GM04503 (cell line): ENCODE measurements around the gene FAF2.
"Not testable (repeated sequence)": the region's sequence is repeated elsewhere in the genome, so short reads cannot be mapped to it uniquely, and the experiment has no call there.

Experiments
- DNase-seq: peaks from one replicate; pipeline ENCODE4 v3.0.0-alpha.2; 2012; ENCODE audit warnings: low read depth

The FAF2 gene

DNA sequence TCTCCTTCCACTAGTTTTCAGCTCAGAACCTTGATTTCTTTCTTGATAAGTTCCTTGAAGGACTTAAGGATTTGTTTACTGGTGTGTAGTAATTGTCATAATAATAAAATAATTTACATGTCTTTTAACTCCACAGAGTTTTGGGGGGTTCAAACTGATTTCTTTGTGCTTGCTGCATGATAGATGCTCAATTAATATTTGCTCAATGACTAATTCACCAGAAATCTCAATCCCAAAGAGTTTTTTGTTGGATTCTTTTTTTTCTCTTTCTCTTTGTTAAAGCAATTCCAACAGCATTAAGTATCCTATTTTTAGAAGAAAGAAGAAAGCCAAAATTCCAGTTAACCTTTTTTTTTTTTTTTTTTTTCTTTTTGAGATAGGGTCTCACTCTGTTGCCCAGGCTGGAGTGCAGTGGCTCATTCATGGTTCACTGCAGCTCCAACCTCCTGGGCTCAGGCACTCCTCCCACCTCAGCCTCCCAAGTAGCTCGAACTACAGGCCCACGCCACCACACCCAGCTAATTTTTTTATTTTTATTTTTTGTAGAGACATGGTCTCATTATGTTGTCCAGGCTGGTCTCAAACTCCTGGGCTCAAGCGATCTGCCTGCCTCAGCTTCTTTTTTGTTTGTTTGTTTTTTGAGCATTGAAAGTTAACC is 10.8 kb downstream of the FAF2 start:
- DNase-seq, result no peak

DNA sequence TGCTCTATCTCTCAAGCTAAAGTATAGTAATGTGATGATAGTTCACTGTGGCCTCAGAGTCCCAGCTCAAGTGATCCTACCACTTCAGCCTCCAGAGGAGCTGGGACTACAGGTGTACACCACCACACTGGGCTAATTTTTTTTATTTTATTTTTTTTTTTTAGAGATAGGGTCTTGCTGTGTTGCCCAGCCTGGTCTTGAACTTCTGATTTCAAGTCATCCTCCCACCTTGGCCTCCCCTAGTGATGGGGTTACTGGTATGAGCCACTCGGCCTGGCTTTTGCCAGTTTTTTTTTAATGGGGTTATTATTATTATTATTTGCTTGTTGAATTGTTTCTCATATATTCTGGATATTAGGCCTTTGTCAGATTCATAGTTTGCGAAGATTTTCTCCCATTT is 13.2 kb downstream of the FAF2 start:
- no peak for DNase-seq

DNA sequence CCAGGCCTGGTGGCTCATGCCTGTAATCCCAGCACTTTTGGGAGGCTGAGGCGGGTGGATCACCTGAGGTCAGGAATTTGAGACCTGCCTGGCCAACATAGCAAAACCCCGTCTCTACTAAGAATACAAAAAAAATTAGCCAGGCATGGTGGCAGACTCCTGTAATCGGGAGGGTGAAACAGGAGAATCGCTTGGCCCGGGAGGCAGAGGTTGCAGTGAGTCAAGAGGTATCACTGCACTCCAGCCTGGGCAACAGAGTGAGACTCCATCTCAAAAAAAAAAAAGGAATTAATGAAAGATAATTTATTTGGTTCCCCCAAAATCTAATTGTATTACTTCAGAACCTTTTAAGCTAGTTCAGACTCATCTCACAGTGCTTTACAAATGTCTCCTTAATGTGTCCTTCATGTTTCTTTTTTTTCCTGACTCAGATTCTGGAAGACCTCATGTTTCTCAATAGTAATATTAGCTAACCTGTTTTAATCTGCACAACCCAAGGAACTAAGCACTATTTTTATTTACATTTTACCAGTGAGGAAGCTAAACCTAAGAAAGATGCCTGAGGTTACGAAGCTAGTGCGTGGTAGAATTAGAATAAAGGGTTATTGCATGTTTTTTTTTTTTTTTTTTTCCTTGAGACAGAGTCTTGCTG is 15.1 kb downstream of the FAF2 start:
- no peak for DNase-seq

DNA sequence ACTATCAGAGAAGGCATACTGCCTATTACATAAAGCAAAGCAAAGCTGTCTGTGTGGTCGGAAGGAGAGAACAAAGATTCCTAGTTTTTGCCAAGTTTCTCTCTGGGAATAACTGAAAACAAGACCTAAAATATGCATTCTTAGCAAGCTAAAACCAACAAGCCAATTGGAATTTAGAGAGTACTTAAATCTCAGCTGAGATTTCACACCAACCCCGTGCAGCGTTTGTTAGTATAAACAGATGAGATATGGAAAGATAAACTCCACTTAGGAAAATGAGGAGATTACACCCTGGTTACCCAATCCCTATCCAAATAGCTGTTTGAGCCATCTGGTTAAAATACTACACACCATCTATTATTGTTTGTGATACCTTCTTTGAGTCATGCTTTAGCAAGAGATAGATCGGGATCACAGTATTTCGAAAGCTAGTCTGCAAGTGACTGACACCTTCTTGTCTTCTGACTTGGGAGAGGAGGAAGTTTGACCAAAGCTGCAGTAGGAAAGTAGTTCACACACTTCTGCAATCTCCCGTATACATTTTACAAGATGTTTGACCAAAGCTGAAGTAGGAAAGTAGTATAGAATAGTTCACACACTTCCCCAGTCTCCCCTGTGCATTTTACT is 18.2 kb downstream of the FAF2 start:
- DNase-seq, result peak; percentile 34

DNA sequence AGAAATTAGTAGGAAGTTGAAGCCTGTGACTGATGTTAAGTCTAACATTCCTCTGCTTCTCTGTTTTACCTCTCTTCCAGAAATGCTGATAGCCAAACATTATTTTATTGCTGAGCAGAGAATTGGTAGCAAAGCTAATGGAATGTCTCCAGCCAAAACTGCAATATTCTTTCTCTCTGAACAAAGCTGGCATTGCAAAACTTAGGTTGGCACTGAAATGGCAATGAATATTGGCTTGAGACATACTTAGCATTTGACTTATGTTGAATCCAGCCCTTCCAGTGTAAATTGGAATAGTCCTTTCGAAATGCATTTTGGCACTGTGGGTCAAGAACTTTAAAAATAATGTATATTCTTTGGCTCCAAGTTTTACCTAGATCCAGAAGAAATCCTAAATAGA is 21.1 kb downstream of the FAF2 start:
- DNase-seq, result no peak

DNA sequence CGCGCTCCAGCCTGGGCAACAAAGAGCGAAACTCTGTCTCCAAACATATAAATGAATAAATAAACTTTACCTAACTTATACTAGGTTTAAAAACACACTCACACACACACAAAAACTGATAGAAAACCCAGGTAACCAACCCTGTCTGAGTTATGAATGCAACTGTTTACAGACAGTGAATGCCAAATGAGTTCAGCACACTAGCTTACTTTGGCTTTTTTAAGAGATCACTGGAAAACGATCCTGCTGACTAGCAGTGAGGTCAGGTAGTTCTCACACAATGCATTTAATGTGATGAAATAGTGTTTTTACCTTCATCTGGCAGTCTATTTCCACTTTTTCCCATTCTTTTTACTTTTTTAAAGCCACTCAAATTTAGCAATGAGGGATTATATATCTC is 22.4 kb downstream of the FAF2 start:
- DNase-seq, result no peak

DNA sequence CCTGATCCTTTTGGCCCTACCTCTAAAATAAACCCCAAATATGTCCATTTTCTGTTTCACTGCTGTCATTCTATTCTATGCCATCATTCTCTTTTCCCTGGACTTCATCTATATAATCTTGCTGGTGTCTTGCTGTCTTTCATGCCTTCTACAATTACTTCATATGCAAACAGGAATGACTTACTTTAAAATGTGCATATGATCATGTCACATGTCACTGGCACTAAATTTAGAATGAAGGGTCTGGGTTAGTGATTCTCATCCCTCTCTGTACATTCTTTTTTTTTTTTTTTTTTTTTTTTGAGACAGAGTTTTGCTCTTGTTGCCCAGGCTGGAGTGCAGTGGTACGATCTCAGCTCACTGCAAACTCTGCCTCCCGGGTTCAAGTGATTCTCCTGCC is 22.9 kb downstream of the FAF2 start:
- DNase-seq, result no peak

DNA sequence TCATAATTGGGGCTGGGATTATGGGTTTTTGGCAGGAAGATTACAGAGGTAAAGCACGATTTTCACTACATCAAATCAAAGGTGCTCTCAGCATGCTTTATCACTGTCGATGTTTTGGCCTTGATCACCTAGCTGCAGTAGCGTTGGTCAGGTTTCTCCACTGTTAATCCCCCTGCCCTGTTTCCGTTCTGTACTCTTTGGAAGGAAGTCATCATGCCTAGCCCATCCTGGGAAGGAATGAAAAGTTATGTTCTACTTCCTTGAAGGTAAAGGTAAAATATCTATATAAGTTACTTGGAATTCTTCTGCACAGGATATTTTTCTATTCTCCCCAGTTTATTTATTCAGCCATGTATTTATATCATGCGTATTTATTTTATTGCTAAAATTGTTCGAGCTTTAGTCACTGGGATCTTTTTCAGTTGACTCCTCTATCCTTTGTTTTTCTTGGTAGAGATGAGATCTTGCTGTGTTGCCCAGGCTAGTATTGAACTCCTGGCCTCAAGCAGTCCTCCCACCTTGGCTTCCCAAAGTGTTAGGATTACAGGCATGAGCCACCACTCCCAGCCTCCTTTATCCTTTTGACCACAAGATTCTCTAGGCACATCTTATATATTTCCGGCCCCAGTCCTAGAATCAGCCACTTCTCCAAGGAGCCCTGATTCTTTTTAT is 25.3 kb downstream of the FAF2 start:
- no peak for DNase-seq

DNA sequence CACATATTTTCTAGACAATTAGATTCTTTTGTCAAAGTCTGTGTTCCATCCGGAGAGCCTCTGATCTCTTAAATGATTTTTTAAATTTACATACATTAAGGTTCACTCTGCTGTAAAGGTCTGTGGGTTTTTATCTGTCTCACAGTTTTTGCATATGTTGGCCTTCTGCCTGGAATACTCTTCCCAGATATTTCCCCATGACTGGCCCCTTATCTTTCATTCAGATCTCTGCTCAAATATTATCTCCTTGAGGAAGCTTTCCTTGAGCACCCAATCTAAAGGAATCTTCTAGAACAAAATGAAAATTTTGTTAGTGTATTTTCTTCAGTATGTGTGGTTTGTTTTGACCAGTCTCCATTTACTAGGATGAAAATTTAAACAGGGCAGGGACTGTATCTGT is 26.3 kb downstream of the FAF2 start:
- DNase-seq, result no peak

DNA sequence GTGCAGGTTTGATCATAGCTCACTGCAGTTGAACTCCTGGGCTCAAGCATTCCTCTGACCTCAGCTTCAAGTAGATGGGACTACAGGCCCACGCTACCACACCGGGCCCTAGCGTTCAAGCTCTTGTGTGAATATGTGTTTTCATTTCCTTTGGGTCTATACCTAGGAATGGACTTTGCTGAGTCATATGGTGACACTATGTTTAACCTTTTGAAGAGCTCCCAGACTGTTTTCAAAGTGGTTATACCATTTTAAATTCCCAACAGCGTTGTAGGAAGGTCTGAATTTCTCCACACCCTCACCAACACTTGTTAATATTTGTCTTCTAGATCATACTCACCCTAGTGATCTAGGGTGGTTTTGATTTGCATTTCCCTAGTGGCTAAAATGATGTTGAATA is 33.5 kb downstream of the FAF2 start:
- DNase-seq, result no peak

DNA sequence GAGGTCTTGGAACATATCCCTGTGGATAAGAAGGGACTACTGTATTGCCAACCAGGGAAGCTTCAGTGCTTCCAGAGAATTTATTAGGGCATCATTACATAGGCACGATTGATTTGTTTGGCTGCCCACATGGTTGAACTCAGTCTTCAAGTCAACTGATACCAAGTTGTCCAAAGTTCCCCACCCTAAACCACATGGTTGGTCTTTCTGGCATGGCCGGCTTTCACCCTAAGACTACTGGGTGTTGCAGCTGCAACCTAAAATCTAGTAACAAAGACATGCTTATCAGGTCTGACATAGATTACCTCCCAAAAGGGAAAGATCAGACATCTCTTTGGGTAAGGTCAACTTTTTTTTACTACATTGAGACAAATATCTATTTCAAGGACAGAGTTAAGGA is 37.0 kb downstream of the FAF2 start:
- DNase-seq, result no peak

DNA sequence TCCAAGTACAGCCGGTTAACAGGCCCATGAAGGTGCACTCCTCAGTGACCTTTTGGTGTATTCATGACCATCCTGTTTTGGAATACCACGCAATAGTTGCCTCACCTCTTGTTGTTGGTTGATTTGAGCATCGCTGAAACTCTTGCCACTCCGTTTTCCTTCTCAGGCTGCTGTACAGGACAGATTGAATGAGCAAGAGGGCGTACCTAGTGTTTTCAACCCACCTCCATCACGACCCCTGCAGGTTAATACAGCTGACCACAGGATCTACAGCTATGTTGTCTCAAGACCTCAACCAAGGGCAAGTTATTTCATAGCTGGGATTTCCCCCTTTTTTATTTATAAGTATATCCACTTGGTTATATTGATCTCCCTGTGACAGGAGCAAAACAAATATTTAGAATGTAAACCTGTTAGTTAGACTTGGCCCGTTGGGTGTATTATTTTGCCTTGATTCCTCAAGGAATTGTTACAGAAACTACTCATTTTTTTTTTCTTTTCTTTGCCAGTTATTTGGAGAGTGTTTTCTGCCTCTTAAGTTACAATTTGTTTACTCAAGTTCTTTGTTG is 38.1 kb downstream of the FAF2 start:
- DNase-seq, result no peak

DNA sequence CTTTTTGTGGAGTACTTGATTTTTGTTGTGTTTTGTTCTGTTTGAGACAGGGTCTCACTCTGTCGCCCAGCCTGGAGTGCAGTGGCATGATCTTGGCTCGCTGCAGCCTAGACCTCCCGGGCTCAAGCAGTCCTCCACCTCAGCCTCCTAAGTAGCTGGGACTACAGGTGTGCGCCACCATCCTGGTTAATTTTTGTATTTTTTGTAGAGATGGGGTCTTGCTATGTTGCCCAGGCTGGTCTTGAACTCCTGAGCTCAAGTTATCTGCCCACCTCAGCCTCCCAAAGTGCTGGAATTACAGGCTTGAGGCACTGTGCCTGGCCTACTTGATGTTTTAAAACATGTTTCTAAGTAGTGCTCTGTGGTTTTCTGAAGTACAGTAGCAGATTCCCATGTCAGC is 39.0 kb downstream of the FAF2 start:
- DNase-seq, result not testable (repeated sequence)

DNA sequence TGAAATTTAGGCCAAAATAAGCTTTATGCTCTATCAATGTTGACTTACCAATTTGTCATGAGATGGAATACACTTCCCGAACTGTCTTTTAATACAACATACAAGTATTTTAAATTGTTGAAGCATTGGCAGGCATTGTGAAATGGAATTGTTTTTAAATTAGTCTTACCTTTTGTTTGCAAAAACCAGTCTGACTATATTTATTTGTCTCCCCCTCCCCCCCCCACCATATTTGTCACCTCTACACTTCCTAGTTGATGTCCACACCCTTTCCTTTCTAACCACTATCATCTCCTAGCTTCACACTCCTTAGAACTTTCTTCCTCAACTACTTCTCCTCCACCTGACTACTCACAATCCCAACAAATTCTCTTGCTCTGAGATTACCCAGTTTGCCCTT is 40.9 kb downstream of the FAF2 start:
- no peak for DNase-seq

DNA sequence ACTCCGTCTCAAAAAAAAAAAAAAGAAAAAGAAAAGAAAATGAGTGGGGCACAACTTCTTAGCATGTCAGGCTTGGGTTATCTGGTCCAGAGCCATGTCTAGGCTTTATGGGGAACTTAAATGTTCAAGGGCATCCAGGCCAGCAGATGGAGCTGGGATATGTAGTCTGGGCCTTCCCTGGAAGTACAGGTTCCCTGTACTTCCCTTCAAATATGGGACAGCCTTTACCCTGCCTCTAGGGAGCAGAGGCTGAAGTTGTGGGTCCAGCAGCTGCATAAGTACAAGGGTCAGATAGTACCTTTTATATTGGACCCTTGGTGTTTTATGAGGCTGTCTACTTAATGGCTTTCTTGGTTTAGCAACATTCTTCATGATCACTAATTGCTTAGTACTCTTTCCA is 42.1 kb downstream of the FAF2 start:
- DNase-seq, result no peak

DNA sequence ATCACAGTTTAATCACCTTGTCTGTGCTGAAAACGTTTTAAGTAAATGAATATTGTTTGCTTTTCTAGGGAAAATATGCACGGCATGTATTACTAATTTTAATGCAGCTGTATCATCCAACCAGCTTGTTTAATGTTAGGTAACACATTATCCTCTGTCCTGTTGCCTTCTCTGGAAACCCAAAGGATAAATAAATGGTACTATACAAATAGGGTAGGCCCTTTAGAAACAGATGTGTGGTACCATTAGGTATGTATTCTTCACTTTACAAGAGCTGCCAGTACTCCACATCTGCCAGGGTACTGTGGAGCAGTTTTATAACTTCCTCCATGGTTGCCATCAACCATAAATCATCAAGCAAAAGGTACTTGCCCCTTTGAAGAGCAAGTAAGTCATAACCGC is 42.9 kb downstream of the FAF2 start:
- no peak for DNase-seq

DNA sequence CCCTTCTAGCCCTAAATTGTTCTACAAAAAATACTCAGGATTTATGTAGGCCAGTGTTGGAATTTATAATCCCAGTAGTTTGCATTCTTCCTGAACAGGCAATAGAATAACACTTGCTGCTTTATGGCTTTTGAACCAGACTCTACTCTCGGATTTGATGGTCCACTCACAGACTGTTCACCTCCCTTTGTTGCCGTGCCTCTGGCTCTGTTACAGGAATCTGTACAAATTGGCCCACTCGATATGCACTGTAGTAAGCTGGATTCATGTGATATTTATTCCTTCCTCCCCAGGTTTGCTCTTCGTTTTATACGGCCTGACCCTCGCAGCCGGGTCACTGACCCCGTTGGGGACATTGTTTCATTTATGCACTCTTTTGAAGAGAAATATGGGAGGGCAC is 43.7 kb downstream of the FAF2 start:
- no peak for DNase-seq

DNA sequence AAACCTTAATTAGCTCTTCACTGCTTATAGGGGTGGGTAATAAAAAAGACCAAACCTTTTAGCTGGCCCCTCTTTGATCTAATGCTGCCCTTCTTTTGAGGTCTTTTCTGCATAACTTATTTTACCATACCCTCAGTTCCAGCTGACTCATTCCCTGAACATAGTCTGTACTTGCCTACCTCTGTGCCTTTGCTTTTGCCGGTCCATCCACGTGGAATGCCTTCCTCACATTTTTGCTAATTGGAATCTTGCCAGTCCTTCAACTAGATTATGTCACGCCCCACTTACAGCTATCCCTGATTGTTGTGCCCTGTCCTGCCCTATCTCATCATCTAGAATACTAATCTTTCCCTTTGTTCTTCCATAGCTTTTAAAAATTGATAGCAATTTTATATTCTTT is 44.2 kb downstream of the FAF2 start:
- no peak for DNase-seq

DNA sequence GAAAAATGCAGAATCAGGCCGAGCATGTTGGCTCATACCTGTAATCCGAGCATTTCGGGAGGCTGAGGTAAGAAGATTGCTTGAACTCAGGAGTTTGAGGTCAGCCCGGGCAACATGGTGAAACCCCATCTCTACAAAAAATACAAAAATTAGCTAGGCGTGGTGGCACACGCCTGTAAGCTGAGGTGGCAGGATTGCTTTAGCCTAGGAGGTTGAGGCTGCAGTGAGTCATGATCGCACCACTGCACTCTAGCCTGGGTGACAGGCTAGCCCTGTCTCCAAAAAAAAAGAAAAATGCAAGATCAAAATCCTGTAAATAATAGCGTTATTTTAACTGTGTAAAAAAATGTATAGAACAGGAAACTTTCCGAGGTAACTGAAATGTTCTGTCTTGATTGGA is 49.7 kb downstream of the FAF2 start:
- DNase-seq, result no peak

DNA sequence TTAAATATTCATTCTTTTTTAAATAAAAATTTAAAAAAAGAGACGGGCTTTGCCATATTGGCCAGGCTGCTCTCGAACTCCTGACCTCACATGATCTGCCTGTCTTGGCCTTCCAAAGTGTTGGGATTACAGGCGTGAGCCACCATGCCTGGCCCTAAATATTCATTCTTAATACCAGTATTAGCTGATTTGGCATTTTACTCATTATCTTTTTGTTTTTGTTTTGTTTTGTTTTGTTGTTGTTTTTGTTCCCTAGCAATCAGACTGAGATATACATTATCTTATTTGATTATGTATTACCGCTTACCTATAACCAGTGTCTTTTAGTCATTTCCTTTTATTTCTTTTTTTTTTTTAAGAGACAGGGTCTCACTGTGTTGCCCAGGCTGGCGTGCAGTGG is 51.1 kb downstream of the FAF2 start:
- DNase-seq, result no peak

DNA sequence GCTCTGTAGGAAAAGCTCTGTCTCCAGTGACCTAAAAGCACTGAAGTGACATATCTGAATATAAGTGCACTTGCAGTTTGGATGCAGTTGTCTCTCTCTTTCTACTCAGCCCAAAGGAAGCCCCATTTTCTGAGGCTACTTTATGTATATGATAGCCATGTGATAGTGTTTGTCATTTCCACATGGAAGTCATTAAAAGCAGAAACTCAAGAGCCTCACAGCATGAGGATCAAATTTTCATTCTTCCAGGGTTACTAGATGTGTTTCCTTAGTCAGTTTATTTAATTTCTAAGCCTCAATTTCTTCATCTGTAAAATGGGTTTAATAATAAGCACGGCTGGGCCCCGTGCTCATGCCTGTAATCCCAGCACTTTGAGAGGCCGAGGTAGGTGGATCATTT is 52.3 kb downstream of the FAF2 start:
- DNase-seq, result no peak

DNA sequence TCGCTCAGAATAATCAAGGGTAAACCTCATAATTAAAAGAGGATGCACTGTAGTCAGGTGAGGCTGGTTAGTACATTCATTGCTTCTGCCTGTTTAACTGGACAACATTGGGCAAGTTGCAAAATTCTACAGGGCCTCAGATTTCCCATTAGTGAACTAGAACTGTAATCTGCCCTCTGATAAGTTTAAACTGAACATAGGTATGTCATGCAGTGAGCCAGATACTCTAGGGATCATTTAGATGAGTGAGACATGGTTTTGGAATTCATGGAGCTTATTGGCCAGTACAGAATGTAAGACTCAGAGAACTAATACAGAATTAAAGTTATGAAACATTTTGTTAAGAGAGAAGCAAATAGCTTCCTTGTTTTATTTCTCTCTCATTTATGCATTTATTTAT is 53.1 kb downstream of the FAF2 start:
- DNase-seq, result peak; percentile 89

DNA sequence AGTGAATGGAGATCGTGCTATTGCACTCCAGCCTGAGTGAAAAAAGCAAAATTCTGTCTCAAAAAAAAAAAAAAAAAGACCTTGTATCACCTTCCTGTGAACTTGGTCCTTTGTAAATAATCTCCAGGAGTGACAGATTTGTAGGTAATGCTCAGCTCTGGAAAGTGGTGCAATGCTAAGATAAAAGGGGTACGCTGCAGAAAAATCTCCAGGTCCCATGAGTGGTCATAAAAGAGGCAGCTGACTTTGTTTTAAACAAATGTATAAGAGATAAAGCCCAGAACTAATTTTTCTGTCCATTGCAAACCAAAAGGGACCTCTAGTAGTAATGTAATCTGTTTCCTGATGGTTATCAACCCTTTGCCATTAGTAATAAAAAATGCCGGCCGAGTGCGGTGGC is 55.3 kb downstream of the FAF2 start:
- no peak for DNase-seq
